HG03159 (cell line): ENCODE measurements around the gene RASD2.

Experiments
- ATAC-seq: cut with Tn5 transposase; IDR thresholded peaks from one replicate; pipeline ENCODE4 v1.9.1; 2021; ENCODE audit warnings: mild to moderate bottlenecking, moderate library complexity; ENCODE audit not compliant: unreplicated experiment

The RASD2 gene

DNA sequence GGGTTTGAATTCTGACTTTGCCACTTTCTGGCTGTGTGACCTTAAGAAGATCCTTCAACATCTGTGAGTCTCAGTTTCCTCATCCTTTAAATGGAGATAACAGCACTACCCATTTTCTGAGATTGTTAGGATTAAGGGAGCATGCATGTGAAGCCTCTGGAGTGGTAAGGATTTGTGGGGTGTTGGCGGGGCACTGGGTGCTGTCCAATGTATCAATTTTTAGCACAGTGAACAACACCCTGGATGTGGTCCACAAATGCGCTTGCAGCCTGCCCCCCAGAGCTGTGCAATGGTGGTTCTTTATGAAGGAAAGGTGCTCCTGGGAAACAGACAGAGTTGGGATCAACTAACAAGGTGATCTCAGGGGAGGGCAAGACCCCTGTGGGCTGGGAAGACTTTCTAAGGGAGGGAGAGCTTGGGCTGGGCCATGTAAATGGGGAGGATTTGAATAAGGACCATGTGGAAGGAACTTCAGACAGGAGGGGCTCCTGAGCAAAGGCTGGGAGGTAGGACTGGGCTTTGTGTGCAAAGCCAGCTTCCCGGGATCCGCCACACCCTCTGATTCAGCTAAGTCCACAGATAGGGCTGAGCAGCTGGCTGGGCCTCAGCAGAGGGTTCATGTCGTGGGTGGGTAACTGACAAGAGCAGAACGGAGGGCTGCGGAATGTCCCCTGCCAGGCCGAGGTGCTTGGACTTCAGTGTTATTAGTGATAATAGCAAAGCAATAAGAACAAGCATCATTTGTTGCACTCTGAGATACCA, 22.7 kb upstream of the RASD2 start:
- no peak for ATAC-seq

DNA sequence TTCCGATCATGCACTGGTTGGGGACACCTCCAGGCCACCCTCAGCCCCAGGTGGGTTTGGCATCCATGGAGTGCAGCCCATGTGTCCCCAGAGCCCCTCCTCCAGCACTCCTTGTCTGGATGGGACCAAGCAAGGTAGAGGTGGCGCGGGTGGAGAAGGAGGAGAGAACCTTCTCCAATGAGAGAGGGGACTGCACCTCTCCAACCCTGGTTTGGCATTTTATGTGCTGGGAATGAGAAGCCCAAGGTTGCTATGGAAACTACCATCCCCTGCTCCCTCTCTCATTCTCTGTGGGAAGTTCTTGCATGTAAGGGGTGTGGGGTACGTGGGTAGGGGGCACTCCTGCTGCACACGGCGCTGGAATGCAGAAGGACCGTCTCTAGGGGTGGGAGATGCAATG, 21.8 kb upstream of the RASD2 start:
- no peak for ATAC-seq

DNA sequence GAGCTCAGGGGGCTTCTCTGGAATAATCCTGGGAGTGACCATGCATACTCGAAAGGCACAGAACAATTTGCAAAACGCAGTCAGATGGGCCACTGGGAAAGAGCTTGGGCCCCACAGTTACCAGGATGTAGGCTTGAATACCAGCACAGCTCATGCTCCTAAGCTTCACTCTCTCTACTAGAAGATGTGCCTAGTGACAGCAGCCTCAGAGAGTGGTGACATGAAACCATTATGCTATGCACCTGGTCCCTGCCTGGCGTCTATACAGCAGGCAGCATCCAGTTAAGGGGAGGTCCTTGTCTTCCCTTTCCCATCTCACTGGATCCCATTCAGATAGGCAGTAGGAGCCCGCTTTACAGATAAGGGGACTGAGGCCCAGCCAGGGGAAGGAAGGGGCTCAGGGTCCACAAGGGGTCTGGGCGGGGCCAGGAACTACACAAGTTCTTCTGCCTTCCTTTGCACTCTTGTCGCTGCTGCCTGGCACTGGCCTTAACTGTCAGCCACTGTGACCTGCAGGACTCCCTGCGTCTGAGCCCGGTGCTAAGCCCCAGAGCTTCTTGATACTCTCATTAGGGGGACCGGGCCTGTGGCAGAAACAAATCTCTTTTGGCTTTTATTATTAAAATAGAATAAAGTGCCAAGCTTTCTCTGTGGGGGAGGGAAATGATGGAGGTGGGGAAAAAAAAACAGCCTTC, 21.2 kb upstream of the RASD2 start:
- ATAC-seq = no peak

- no peak for ATAC-seq
Measured at GRCh38 chr22:35521358-35522224, 19.0 kb upstream of the RASD2 start.

GRCh38 chr22:35522225-35523149, 18.1 kb upstream of the RASD2 start:
- ATAC-seq = no peak

GRCh38 chr22:35523167-35523947, 17.3 kb upstream of the RASD2 start:
- no peak for ATAC-seq

- ATAC-seq = no peak
Measured at GRCh38 chr22:35524966-35525686, 15.5 kb upstream of the RASD2 start.

GRCh38 chr22:35525687-35526332, 14.8 kb upstream of the RASD2 start:
- no peak for ATAC-seq

GRCh38 chr22:35526333-35526979, 14.2 kb upstream of the RASD2 start:
- no peak for ATAC-seq

DNA sequence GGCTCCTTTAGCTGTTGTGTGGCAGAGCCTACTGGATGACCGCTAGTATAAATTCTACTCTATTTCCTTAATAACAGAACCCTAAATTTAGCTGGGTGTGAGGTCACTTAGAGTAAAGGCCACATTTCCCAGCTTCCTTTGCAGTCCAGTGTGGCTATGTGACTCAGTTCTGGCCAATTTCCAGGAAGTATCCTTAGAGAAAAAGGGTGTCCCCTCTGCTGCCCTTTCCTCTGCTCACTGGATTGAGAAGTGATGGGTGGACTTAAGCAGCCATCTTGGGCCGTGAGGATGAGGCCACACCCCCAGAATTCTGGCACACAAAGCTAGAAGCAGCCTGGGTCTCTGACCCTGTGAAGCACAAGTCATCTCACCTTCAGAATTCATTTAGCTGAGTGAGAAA, 11.7 kb upstream of the RASD2 start:
- no peak for ATAC-seq

DNA sequence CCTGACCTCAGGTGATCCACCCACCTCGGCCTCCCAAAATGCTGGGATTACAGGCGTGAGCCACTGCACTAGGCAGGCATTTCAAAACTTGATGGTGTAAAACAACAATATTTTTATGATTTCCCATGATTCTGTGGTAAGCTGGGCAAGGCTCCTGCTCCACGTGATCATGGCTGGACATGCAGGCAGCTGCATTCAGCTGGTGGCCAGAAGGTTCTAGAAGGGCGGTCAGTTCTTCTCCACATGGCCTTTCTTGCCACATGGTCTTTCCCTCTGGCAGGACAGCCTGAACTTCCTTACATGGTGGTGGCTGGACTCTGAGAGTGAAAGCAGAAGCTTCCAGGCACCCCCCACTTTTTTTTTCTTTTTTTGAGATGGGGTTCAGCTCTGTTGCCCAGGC, 9.9 kb upstream of the RASD2 start:
- ATAC-seq = no peak

GRCh38 chr22:35531202-35531601, 9.4 kb upstream of the RASD2 start:
- no peak for ATAC-seq

DNA sequence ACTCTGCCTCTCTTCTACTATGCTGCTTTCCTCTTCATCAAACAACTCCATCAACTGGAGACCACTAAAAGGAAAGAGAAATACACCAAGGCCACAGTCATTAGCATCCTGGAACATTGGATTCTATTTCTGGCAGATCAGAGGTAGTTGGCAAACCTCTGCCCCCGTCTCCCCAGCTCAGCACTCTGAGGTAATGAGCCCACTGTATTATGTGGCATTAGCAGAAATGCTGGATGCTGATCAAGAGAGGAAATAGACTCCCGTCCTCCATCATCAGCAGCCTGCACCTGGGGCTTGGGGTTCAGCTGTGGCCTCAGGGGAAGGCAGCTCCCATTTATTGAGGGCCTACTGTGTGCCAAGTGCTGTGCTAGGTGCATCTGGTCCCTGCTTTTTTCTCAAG, 9.0 kb upstream of the RASD2 start:
- no peak for ATAC-seq

DNA sequence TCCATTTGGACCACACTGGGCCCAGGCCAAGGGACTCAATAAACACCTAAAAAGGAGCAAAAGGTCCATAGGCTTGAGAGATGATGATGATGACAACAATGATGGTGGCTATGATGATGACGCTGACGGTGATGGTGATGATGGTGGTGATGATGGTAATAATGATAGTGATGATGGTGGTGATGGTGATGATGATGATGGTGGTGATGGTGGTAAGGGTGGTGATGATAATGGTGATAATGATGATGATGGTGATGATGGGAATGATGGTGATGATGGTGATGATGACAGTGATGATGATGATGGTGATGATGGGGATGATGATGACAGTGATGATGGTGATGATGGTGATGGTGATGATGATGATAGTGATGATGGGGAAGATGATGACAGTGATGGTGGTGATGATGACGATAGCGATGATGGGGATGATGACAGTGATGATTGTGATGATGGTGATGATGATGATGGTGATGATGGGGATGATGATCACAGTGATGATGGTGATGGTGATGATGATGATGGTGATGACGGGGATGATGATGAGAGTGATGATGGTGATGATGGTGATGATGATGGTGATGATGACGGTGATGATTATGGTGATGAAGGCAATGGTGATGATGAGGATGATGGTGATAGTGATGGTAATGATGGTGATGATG, 7.1 kb upstream of the RASD2 start:
- ATAC-seq = no peak

- no peak for ATAC-seq
Measured at GRCh38 chr22:35534091-35534490, 6.5 kb upstream of the RASD2 start.

- no peak for ATAC-seq
Measured at GRCh38 chr22:35537232-35537631, 3.4 kb upstream of the RASD2 start.

- ATAC-seq = no peak
Measured at GRCh38 chr22:35538801-35539321, 1.8 kb upstream of the RASD2 start.
